Esophagus muscularis mucosa (tissue), 3 donors: ENCODE results near the gene ZBED2.

ENCODE experiments used
- POLR2A ChIP-seq: fragments of 450-650 bp; IDR thresholded peaks from one replicate; pipeline ENCODE4 v1.6.1; 2017; ENCODE audit warnings: antibody characterized with exemption, moderate library complexity, mild to moderate bottlenecking, low read depth
- POLR2AphosphoS5 ChIP-seq, 2 donors: sonication (generic); formaldehyde crosslinking; IDR thresholded peaks; one replicate each; pipeline ENCODE4 v1.6.1; 2017; ENCODE audit warnings: antibody characterized with exemption in 2 of 2
- TF ChIP-seq, protein P1 (sequence below), 3 experiments: fragments of 200-600 bp in 2 of 3; fragments of 450-650 bp in 1 of 3; sonication (generic) in 2 of 3; IDR thresholded peaks; one replicate each; pipeline ENCODE4 v1.5.1; 2017 to 2019; ENCODE audit warnings: antibody characterized with exemption in 3 of 3, mild to moderate bottlenecking in 2 of 3, moderate library complexity in 1 of 3

DNA sequence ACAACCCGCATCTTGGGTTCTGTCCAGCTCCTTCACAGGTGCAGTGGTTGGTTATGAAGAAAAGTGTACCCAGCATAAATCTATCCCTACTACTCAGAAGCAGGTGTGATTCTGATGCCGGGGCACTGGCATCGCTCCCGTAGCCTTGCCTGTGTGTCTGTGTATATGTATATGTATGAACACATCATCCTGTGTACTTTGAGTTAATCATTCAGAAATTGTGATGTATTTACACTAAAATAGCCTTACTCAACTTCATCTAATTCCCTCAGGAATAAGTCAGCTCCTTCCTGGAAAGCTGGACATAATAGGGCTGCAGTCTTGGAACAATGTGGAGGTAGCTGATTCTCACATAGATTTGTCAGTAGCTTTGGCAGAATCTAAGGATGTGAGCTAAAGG lies 6.7 kb upstream of the ZBED2 start:
- TF ChIP-seq, protein P1, sequence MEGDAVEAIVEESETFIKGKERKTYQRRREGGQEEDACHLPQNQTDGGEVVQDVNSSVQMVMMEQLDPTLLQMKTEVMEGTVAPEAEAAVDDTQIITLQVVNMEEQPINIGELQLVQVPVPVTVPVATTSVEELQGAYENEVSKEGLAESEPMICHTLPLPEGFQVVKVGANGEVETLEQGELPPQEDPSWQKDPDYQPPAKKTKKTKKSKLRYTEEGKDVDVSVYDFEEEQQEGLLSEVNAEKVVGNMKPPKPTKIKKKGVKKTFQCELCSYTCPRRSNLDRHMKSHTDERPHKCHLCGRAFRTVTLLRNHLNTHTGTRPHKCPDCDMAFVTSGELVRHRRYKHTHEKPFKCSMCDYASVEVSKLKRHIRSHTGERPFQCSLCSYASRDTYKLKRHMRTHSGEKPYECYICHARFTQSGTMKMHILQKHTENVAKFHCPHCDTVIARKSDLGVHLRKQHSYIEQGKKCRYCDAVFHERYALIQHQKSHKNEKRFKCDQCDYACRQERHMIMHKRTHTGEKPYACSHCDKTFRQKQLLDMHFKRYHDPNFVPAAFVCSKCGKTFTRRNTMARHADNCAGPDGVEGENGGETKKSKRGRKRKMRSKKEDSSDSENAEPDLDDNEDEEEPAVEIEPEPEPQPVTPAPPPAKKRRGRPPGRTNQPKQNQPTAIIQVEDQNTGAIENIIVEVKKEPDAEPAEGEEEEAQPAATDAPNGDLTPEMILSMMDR (IDR thresholded peaks at IDR 0.05) = no peak
- TF ChIP-seq POLR2A (no peak), POLR2AphosphoS5 (IDR thresholded peaks at IDR 0.05) (no peak)
